Endothelial cell of umbilical vein (primary cell): ENCODE results near the gene MS4A6E.

Source experiments
- CTCF ChIP-seq, 2 donors: IDR thresholded peaks; 1 replicate in 1 of 2; 2 replicates in 1 of 2; pipeline ENCODE4 v1.5.1; 2011; ENCODE audit warnings: low read length in 2 of 2, mild to moderate bottlenecking in 2 of 2, moderate library complexity in 2 of 2, control low read depth in 1 of 2, inconsistent platforms in 1 of 2, low read depth in 1 of 2; ENCODE audit not compliant: insufficient read depth in 1 of 2; ENCODE audit errors: extremely low read depth in 1 of 2
- EZH2 ChIP-seq: IDR thresholded peaks from 2 replicates; pipeline ENCODE4 v1.6.1; 2012; ENCODE audit warnings: borderline replicate concordance, low read depth, mild to moderate bottlenecking, moderate library complexity, low read length, inconsistent platforms; ENCODE audit not compliant: severe bottlenecking
- FOS ChIP-seq: IDR thresholded peaks from 2 replicates; pipeline ENCODE4 v1.6.1; 2011; ENCODE audit warnings: mild to moderate bottlenecking, low read length, moderate library complexity, borderline replicate concordance; ENCODE audit not compliant: insufficient read depth
- GATA2 ChIP-seq: IDR thresholded peaks from 2 replicates; pipeline ENCODE4 v1.7.0; 2011; ENCODE audit warnings: low read depth, mild to moderate bottlenecking, moderate library complexity, mixed read lengths, low read length; ENCODE audit not compliant: insufficient read length, insufficient read depth
- JUN ChIP-seq: IDR thresholded peaks from 2 replicates; pipeline ENCODE4 v1.6.1; 2011; ENCODE audit warnings: borderline replicate concordance, low read depth; ENCODE audit not compliant: insufficient read length, insufficient read depth
- MYC ChIP-seq: IDR thresholded peaks from one replicate; pipeline ENCODE4 v1.6.1; 2011; ENCODE audit warnings: mild to moderate bottlenecking, low read depth, low read length
- POLR2A ChIP-seq: IDR thresholded peaks from 2 replicates; pipeline ENCODE4 v1.6.1; 2012; ENCODE audit warnings: low read depth, mild to moderate bottlenecking, control low read depth, low read length
- POLR2AphosphoS5 ChIP-seq: IDR thresholded peaks from 2 replicates; pipeline ENCODE4 v1.6.1; 2012; ENCODE audit warnings: low read depth, mild to moderate bottlenecking, control low read depth, low read length, moderate library complexity; ENCODE audit not compliant: insufficient read depth
- TF ChIP-seq, protein P1 (sequence below): IDR thresholded peaks from 2 replicates; pipeline ENCODE4 v1.6.1; 2011; ENCODE audit not compliant: insufficient read depth, insufficient read length

DNA sequence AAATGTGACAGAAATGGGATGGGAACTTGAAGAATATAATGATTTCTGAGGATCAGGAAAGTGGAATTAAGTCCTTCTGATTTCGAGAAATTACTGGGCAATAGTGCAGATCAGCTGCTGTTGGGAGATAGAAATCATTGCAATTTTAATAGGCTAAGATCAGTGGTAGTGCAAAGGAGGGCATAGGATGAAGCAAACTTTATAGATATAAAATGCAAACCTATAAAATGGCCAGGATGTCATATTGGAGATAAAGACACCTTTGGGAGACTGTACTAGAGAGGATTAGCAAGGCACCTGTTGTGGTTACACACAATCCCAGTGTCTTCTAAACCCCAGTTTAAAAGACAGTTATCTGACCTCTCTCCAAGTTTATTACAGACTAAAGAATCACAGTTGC is 44.8 kb downstream of the MS4A6E start:
- TF ChIP-seq CTCF (IDR thresholded peaks at IDR 0.05; ENCODE audit: extremely low read depth in 1 of 2, insufficient read depth in 1 of 2, low read depth in 1 of 2, low read length in 2 of 2) (no peak), EZH2 (no peak), POLR2A (no peak), FOS (no peak), POLR2AphosphoS5 (no peak), JUN (no peak), MYC (no peak), GATA2 (no peak)
- TF ChIP-seq, protein P1, sequence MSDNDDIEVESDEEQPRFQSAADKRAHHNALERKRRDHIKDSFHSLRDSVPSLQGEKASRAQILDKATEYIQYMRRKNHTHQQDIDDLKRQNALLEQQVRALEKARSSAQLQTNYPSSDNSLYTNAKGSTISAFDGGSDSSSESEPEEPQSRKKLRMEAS: no peak
